HG03039 (cell line): ENCODE results near the gene SLC35B3.
A peak's percentile ranks its signal among the peaks of the same experiment; 100 is the strongest.
"Not testable (repeated sequence)": the region's sequence is repeated elsewhere in the genome, so short reads cannot be mapped to it uniquely, and the experiment has no call there.

Experiments
- ATAC-seq: cut with Tn5 transposase; IDR thresholded peaks from one replicate; pipeline ENCODE4 v1.9.1; 2021; ENCODE audit warnings: mild to moderate bottlenecking, moderate library complexity; ENCODE audit not compliant: unreplicated experiment

Gene SLC35B3

GRCh38 chr6:8435093-8435844 lies at the start of gene SLC35B3:
TSS of gene SLC35B3 (minus strand) at chr6:8435545.
- ATAC-seq = peak; percentile 95

DNA sequence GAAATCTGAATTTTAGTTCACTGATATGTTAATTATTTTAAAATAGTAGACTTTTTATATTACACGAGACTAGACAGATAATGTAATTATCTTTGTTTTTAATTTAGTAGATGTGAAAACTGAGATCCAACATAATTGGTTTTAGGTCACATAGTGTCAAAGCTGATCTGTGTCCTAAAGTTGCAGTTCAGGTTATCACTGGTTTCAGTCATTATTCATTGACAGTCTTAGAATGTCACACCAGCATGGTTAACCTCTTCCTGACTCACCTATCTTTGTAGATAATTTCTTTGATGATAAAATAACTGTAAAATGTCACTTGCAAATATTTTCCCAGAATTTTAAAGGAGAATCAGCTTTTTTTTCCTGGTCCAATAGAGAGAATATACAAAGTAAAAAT lies 48.3 kb upstream of the SLC35B3 start:
- no peak for ATAC-seq

GRCh38 chr6:8481727-8482126 lies 46.4 kb upstream of the SLC35B3 start:
- peak; percentile 61 for ATAC-seq

GRCh38 chr6:8478418-8478817 lies 43.1 kb upstream of the SLC35B3 start:
- ATAC-seq = no peak

- no peak for ATAC-seq
Measured at GRCh38 chr6:8476656-8477055, 41.3 kb upstream of the SLC35B3 start.

DNA sequence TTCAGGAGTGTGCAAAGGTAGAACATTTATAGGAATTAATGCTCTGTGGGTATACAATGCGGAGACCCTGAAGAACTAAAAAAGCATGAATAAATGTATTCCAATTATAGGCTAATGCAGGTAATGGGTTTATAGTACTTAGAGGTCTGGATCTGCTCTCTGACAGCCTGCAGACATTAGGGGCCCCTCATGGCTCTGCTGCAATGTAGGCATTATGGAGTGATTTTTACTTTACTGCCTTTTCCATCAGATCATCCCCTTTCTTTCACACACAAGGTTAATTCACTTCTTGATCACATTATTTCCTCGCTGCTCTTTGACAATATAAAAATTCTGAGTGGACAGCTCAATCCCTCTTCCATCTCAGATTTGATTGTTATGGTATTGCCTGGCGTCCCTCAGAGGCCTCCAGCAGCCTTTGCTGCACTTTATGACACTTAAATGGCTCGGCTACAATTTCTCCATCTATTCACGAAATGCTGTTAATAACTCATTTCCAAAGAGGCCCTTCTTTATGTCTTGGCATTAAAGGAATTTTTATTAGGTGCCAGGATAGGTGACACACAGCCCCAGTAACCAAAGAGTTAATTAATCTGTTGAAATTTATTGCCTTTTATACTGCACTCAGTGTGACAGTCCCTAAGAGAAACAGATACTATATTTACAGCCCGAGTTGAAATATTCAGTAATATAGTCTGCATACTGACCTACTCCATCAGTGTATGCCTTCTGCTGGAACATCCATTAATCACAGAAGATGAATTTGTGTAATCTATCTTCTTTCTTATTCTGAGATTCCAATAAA lies 33.4 kb upstream of the SLC35B3 start:
- ATAC-seq = no peak

GRCh38 chr6:8462694-8463093 lies 27.3 kb upstream of the SLC35B3 start:
- ATAC-seq = no peak

GRCh38 chr6:8462169-8462568 lies 26.8 kb upstream of the SLC35B3 start:
- ATAC-seq = no peak

GRCh38 chr6:8446391-8446790 lies 11.0 kb upstream of the SLC35B3 start:
- no peak for ATAC-seq

DNA sequence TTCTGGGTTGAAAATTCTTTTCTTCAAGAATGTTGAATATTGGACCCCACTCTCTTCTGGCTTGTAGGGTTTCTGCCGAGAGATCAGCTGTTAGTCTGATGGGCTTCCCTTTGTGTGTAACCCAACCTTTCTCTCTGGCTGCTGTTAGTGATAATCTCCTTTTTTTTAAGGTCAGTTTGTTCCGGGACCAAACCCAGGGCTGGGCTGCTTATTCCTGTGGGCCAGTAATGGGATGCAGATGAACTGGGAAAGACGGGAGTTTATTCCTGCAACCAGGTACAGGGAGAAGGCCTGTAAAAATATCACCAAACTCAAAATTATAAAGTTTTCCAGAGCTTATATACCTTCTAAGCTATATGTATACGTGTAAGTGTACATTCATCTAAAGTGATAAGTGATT lies 10.6 kb upstream of the SLC35B3 start:
- not testable (repeated sequence) for ATAC-seq

DNA sequence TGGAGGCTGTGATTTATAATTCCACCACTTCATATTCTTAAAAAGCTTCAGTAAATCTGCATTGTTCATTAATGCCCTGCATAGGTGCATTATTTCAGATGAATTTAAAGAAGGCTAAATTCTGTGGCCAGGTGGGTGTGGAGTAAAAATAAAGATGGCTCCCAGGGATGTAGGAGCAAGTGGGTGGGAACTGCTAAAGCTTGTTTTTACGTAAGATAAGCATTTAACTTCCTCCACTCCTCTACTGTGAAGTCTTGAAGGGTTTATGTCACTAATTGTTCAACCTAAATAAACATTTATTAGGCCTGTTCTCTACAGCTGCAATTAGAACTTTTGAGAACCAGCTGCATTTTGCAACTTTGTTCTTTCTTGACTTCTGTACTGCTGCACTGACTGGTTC lies 6.8 kb upstream of the SLC35B3 start:
- no peak for ATAC-seq

DNA sequence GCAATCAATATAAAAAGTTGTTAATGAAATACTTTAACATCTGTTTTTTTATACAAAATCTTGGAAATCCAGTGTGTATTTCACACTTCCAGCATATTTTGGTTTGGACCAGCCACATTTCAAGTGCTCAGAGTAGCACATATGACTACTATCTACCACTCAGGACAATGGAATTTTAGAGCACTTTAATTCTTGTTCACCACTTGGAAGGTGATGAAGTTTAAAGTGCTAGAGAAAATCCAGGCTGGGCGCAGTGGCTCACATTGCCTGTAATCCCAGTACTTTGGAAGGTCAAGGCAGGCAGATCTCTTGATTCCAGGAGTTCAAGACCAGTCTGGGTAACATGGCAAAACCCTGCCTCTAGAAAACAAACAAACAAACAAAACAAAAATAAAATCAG lies 6.1 kb upstream of the SLC35B3 start:
- no peak for ATAC-seq

GRCh38 chr6:8439601-8440268 lies 4.4 kb upstream of the SLC35B3 start:
- no peak for ATAC-seq

DNA sequence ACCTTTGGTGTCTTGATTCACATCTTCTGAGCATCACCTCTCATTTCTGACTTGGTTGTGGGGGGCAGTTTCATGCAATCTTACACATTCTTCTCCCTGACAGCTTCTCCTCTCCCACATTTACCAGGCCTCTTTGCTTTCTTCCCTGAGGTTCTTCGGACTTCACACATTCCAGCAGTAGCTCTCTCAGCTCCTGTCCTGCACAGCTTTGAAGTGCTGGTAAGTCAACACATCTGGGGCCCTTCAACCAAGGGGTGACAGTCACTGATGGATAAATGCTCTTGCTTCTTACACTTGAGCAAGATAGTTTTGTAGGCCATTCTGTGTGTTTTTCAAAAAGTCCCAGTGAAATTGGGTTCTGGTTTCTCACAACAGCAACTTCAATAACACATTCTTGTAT lies 2.5 kb upstream of the SLC35B3 start:
- no peak for ATAC-seq

- no peak for ATAC-seq
Measured at GRCh38 chr6:8436966-8437365, 1.6 kb upstream of the SLC35B3 start.

DNA sequence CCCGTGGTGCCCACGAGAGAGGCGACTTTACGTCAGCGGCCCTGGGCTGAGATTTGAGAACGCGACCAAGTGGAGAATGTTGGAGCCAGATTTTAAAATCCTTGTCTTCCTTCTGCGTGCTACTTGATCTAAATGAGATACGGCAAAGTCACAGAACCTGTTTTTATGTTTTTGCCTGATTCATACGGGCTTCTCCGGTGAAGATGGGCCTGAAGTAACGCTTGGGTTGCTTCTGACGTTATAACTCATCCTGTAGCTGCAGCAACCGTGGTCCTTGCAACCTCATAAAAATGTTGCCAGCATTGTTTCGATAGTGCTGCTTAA lies 462 bp upstream of the SLC35B3 start:
- ATAC-seq = no peak

GRCh38 chr6:8434727-8435092 lies 635 bp downstream of the SLC35B3 start:
- peak; percentile 9 for ATAC-seq

DNA sequence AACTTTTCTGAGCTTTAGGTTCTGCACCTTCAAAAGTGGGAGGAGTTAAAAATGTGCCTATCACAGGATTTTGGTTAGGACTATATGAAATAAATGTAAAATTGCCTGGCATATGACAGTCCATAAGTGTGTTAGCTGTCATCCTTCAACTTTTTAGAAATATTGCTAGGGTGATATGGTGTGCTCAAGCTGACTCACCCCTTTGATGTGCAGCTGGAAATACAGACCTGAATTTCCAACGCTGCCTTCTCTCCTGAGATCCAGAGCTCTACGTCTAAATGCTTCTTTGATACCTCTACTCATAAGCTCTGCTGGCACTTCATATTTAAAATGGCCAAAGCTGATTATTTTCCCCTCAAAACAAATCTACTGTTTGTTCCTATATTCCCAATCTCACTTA lies 2.7 kb downstream of the SLC35B3 start:
- no peak for ATAC-seq

GRCh38 chr6:8429821-8430220 lies 5.5 kb downstream of the SLC35B3 start:
- ATAC-seq = no peak

- ATAC-seq = not testable (repeated sequence)
Measured at GRCh38 chr6:8426544-8426943, 8.8 kb downstream of the SLC35B3 start.

- no peak for ATAC-seq
Measured at GRCh38 chr6:8420031-8420588, 15.2 kb downstream of the SLC35B3 start.

DNA sequence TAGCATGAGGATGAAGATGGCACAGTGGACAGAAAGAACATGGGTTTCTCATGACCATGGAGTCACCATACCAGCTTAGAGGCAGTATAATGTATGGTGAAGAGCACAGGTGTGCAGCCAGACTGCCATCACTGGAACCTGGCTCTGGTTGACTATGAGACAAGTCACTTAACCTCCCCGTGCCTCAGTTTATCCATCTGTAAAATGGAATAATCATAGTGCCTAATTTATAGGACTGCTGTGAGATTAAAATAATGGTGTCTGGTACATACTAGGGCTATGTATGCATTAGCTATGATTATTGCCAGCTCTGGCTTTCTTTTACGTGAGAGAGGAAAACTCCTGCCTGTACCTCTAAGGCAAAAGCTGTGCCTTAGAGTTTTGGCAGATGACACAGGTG lies 19.4 kb downstream of the SLC35B3 start:
- no peak for ATAC-seq
